ENCODE measurements around the gene TMEM154. TPM values are rescaled to one million over a fixed set of nuclear protein-coding genes. Genes with fewer than 3 reads are reported as not detected.

TMEM154 gene
- total RNA-seq, 4 donors from 2014 or later = 41.2 to 83.1 (median 60.5) TPM

DNA sequence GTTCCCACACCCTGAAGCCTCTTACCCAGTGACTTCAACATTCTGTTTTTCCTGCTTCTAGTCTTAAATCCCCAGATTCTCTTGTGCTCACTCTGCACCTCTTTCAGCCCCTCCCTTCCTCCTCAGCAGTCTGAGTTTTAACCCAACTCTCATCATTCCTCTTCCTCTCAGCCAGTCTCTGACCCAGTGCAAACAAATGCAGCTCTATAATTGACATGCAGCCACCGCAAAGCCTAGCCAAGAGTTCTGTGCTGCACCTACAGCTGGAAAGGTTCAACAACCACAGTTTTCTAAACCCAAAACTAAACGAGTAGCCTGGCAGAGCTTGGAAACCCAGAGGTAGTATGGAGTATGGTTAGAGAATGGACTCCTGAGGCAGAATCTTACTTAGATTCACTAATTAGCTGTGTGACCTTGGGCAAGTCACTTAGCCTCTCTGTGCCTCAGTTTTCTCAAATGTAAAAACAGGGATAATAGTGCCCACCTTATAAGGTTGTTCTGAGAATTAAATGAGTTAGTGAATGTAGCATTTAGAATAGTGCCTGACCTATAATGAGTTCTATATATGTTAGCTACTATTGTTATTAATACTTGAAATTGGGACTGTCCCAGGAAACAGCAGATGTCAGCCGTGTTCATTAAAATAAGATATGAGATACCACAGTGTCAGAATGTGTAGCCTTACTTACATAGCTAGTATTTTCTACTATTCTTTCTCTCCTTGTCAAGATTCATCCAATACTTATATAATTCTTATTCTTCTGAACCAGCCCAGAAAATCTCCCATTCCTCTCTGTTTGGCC, 3.5 kb downstream of the TMEM154 start:
- TF ChIP-seq, protein P1, sequence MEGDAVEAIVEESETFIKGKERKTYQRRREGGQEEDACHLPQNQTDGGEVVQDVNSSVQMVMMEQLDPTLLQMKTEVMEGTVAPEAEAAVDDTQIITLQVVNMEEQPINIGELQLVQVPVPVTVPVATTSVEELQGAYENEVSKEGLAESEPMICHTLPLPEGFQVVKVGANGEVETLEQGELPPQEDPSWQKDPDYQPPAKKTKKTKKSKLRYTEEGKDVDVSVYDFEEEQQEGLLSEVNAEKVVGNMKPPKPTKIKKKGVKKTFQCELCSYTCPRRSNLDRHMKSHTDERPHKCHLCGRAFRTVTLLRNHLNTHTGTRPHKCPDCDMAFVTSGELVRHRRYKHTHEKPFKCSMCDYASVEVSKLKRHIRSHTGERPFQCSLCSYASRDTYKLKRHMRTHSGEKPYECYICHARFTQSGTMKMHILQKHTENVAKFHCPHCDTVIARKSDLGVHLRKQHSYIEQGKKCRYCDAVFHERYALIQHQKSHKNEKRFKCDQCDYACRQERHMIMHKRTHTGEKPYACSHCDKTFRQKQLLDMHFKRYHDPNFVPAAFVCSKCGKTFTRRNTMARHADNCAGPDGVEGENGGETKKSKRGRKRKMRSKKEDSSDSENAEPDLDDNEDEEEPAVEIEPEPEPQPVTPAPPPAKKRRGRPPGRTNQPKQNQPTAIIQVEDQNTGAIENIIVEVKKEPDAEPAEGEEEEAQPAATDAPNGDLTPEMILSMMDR (IDR thresholded peaks at IDR 0.05) = no peak
- TF ChIP-seq POLR2A (IDR thresholded peaks at IDR 0.05) = no peak
- intact Hi-C loops (cut with DNase I) = no loop called here
- no peak for DNase-seq
- Histone ChIP-seq H3K9me3 (no peaks in the 10 kb centered on the region), H3K4me3 (no peak overlapping the region), H3K36me3 (peaks cover 0 to 13% (median 0%) of the 10 kb centered on the region in 3 donors), H3K27ac (peak overlapping the region; percentile 28 to 95 (median 78)), H3K27me3 (no peaks in the 10 kb centered on the region), H3K4me1 (peaks cover 5 to 80% (median 13%) of the 10 kb centered on the region in 3 donors)
- 33 to 39% methylated on average over 3 of the region's 3 CpGs for WGBS, 2 donors

DNA sequence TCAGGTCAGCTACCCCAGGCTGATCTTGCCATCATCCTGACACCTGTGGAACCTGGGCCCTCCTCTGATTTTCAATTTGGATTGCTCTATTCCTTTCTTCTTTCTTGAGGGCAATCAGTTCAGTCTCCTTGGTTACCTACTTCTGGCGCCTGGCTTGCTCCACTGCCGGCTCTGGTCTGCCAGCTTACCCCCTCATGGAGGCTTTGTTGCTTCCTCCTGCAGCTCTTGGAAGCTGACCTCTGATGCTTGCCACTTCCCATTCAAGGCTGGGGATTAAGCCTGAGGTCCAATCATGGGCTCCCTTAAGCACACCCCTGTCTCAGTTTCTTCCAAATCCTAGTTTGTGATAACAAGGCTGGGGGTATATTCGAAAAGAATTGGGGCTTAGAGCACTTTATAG, 5.4 kb downstream of the TMEM154 start:
- intact Hi-C loops (cut with DNase I) = no loop called here
- no peak for TF ChIP-seq POLR2A (IDR thresholded peaks at IDR 0.05)
- TF ChIP-seq, protein P1 (IDR thresholded peaks at IDR 0.05) = no peak
- Histone ChIP-seq H3K27ac (peak overlapping the region in 2 of 4 donors; percentile 49 to 95), H3K36me3 (peaks cover 0 to 13% (median 0%) of the 10 kb centered on the region in 3 donors), H3K4me1 (peaks cover 0 to 61% (median 7%) of the 10 kb centered on the region in 3 donors), H3K9me3 (no peaks in the 10 kb centered on the region), H3K4me3 (no peak overlapping the region), H3K27me3 (no peaks in the 10 kb centered on the region)
- DNase-seq = no peak
- 66 to 68% methylated on average over 2 to 3 of the region's 3 CpGs for whole genome bisulfite sequencing, 2 donors

DNA sequence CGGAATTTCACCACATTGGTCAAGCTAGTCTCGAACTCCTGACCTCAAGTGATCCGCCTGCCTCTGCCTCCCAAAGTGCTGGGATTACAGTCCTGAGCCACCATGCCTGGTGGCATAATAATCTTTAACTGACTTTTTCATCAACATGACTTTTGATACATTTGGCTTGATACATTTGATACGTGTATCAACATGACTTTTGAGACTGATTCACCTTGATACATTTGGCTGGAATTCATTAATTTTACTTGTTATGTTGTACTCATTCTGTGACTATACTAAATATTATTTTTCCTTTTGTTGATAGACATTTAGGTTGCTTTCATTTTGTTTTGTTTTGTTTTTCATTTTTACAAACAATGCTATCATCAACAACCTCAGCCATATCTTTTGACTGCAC, 6.3 kb downstream of the TMEM154 start:
- TF ChIP-seq, protein P1 (IDR thresholded peaks at IDR 0.05) = no peak
- TF ChIP-seq POLR2A (IDR thresholded peaks at IDR 0.05) = no peak
- peaks cover 0 to 52% (median under 1%) of the 10 kb centered on the region in 3 donors for H3K4me1 ChIP-seq
- H3K9me3 ChIP-seq = no peaks in the 10 kb centered on the region
- H3K4me3 ChIP-seq = no peak overlapping the region
- peak overlapping the region in 2 of 4 donors; percentile 50 to 95 for H3K27ac ChIP-seq
- 46 to 54% methylated on average over 4 of the region's 4 CpGs for WGBS, 2 donors
- peaks cover 0 to 17% (median 0%) of the 10 kb centered on the region in 3 donors for H3K36me3 ChIP-seq
- no peaks in the 10 kb centered on the region for H3K27me3 ChIP-seq
- no peak for DNase-seq
- intact Hi-C loops (cut with DNase I) = no loop called here

DNA sequence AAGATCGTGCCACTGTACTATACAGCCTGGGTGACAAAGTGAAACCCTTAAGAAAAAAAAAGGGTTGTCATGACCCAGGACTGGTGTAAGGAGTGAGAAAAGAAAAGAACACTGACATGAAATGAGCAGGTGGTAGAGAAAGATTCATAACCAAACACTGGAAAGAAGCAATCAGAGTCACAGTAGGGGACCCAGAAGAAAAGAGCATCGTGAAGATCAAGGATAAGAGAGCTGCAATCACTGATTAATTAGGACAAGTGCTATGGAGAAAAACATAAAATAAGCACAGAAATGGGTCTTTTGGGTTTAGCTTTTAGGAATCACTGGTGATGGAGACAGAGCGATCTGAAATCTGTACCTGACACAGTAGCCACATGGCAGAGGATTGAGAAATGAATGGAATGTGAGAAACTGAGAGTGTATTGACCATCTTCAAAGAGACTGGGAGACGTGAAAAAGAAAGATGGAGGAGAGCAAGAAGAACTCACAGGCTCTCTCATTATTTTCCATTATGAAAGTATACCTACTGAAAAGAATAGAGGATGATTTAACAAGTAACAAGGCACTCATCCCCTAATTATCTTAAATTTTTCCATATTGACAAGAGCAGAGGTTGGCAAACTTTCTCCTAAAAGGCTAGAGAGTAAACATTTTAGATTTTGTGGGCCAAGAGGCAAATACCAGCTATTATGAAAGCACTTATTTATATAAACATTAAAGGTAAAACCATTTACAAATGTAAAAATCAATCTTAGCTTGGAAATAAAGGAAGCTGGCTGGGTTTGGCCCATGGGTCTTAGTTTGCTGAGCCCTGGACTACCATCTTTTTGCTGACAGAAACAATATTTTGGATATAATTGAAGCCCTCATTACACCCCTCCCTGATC, 7.3 kb downstream of the TMEM154 start:
- no peak overlapping the region for H3K27ac ChIP-seq

More for the DNA sequence above, 7.3 kb downstream of the TMEM154 start:
- intact Hi-C loops (cut with DNase I) = no loop called here
- Histone ChIP-seq H3K36me3 (peaks cover 0 to 20% (median 0%) of the 10 kb centered on the region in 3 donors), H3K4me3 (no peak overlapping the region), H3K9me3 (no peaks in the 10 kb centered on the region), H3K4me1 (peaks cover 0 to 42% (median 0%) of the 10 kb centered on the region in 3 donors), H3K27me3 (no peaks in the 10 kb centered on the region)
- DNase-seq = no peak
- TF ChIP-seq, protein P1 (IDR thresholded peaks at IDR 0.05) = no peak
- TF ChIP-seq POLR2A (IDR thresholded peaks at IDR 0.05) = no peak
- 76 to 88% methylated on average over 4 of the region's 4 CpGs for WGBS, 2 donors

Data from esophagus squamous epithelium (tissue), 5 donors.